Measurements from ENCODE around the gene DPP3. TPM values are rescaled to one million over a fixed set of nuclear protein-coding genes. Genes with fewer than 3 reads are reported as not detected.

Gene DPP3
- total and polyA plus RNA-seq, 2 donors (not counting 1 experiment from before 2014, with no cell fraction given) = 21.5 to 40.6 TPM

DNA sequence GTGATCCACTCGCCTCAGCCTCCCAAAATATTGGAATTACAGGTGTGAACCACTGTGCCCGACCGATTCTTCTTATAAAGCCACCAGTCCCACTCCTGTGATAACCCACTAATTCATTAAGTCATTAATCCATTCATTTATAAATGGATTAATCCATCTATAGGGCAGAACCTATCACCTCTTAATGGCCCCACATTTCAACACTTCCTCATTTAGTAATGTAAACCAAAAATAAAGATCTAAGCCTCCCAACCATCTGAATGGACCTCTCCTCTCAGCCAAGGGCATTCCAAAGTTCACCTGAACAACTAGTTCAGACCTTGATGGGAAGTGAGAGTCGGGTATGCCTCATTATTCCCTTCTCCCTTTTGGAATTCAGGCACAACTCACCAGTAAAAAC lies 31.7 kb upstream of the DPP3 start:
- H3K27ac ChIP-seq (ENCODE audit: low read length in 2 of 2) = no peak overlapping the region
- H3K9ac ChIP-seq (ENCODE audit: low read length) = no peak overlapping the region
- peaks cover 0 to 3% (median 0%) of the 10 kb centered on the region in 4 experiments for H3K27me3 ChIP-seq (replicated peaks in 1 of 4; ENCODE audit: control extremely low read depth in 1 of 4, control insufficient read depth in 3 of 4, insufficient read depth in 4 of 4, low read length in 3 of 4)
- 93% methylated on average over 3 of the region's 4 CpGs for WGBS (ENCODE audit: insufficient coverage)
- H3K4me3 ChIP-seq (ENCODE audit: control extremely low read depth in 1 of 5, extremely low read depth in 1 of 5, insufficient read depth in 1 of 5, low read depth in 2 of 5, low read length in 4 of 5) = no peak overlapping the region
- no peak overlapping the region for H2AFZ ChIP-seq (ENCODE audit: insufficient read depth, low read depth, low read length, poor library complexity, severe bottlenecking)
- ChIA-PET POLR2A (no interaction called here), CTCF (no interaction called here)
- peaks cover 0 to 2% (median 2%) of the 10 kb centered on the region in 3 donors for H3K9me3 ChIP-seq (ENCODE audit: control extremely low read depth in 1 of 3, control insufficient read depth in 2 of 3, insufficient read depth in 1 of 3, low read length in 2 of 3)
- ATAC-seq (ENCODE audit: low read depth) (no peak), DNase-seq (no peak)
- H3K4me1 ChIP-seq (ENCODE audit: control insufficient read depth in 2 of 2, insufficient read depth in 2 of 2, low read length in 2 of 2) = no peaks in the 10 kb centered on the region
- H3K79me2 ChIP-seq (ENCODE audit: control insufficient read depth, insufficient read depth, low read length) = no peaks in the 10 kb centered on the region
- intact Hi-C loops (cut with micrococcal nuclease) = no loop called here
- H3K27me3 Mint-ChIP-seq = peaks cover 8% of the 10 kb centered on the region
- H3K36me3 ChIP-seq (replicated peaks in 1 of 2; ENCODE audit: control extremely low read depth in 1 of 2, control insufficient read depth in 1 of 2, extremely low read depth in 1 of 2, insufficient read depth in 2 of 2, low read length in 1 of 2) = no peaks in the 10 kb centered on the region
- TF ChIP-seq, protein P1, sequence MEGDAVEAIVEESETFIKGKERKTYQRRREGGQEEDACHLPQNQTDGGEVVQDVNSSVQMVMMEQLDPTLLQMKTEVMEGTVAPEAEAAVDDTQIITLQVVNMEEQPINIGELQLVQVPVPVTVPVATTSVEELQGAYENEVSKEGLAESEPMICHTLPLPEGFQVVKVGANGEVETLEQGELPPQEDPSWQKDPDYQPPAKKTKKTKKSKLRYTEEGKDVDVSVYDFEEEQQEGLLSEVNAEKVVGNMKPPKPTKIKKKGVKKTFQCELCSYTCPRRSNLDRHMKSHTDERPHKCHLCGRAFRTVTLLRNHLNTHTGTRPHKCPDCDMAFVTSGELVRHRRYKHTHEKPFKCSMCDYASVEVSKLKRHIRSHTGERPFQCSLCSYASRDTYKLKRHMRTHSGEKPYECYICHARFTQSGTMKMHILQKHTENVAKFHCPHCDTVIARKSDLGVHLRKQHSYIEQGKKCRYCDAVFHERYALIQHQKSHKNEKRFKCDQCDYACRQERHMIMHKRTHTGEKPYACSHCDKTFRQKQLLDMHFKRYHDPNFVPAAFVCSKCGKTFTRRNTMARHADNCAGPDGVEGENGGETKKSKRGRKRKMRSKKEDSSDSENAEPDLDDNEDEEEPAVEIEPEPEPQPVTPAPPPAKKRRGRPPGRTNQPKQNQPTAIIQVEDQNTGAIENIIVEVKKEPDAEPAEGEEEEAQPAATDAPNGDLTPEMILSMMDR (IDR thresholded peaks at IDR 0.05) = no peak
- no peak for TF ChIP-seq EZH2 (IDR thresholded peaks at IDR 0.05; ENCODE audit: borderline replicate concordance, insufficient read depth, low read depth, low read length, poor library complexity, severe bottlenecking)
- H3K4me3 Mint-ChIP-seq = no peak overlapping the region
- no peaks in the 10 kb centered on the region for H4K20me1 ChIP-seq (ENCODE audit: control insufficient read depth, insufficient read depth, low read length, poor library complexity, severe bottlenecking)
- no peak overlapping the region for H3K4me2 ChIP-seq (replicated peaks; ENCODE audit: low read depth, low read length, poor library complexity, severe bottlenecking)
- no peaks in the 10 kb centered on the region for H3K4me1 Mint-ChIP-seq
- H3K27ac Mint-ChIP-seq = no peak overlapping the region
- H3K9me3 Mint-ChIP-seq (ENCODE audit: insufficient read depth) = peaks cover 3% of the 10 kb centered on the region

DNA sequence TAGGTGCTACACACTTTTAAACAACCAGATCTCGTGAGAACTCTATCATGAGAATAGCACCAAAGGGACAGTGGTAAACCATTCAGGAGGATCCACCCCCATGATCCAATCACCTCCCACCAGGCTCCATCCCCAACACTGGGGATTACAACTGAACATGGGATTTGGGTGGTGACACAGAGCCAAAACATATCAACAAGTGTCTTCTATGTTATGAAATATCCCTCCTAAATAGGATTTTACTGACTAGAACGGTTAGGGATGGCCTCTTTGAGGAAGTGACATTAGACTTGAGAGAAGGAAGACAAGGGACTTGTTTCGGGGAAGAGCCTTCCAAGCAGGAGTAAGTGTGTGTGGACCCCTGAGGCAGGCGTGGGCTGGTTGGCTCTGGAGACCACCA lies 29.7 kb upstream of the DPP3 start:
- WGBS (ENCODE audit: insufficient coverage) = 83% methylated on average over 2 of the region's 4 CpGs
- H3K27me3 Mint-ChIP-seq = peaks cover 8% of the 10 kb centered on the region
- Histone ChIP-seq H3K79me2 (ENCODE audit: control insufficient read depth, insufficient read depth, low read length) (no peaks in the 10 kb centered on the region), H4K20me1 (ENCODE audit: control insufficient read depth, insufficient read depth, low read length, poor library complexity, severe bottlenecking) (no peaks in the 10 kb centered on the region), H3K9me3 (ENCODE audit: control extremely low read depth in 1 of 3, control insufficient read depth in 2 of 3, insufficient read depth in 1 of 3, low read length in 2 of 3) (no peaks in the 10 kb centered on the region), H2AFZ (ENCODE audit: insufficient read depth, low read depth, low read length, poor library complexity, severe bottlenecking) (no peak overlapping the region), H3K36me3 (replicated peaks in 1 of 2; ENCODE audit: control extremely low read depth in 1 of 2, control insufficient read depth in 1 of 2, extremely low read depth in 1 of 2, insufficient read depth in 2 of 2, low read length in 1 of 2) (no peaks in the 10 kb centered on the region), H3K27me3 (replicated peaks in 1 of 4; ENCODE audit: control extremely low read depth in 1 of 4, control insufficient read depth in 3 of 4, insufficient read depth in 4 of 4, low read length in 3 of 4) (peaks cover 0 to 3% (median 0%) of the 10 kb centered on the region in 4 experiments), H3K4me1 (ENCODE audit: control insufficient read depth in 2 of 2, insufficient read depth in 2 of 2, low read length in 2 of 2) (peaks cover 5 to 9% of the 10 kb centered on the region in 2 donors), H3K27ac (ENCODE audit: low read length in 2 of 2) (no peak overlapping the region), H3K4me3 (ENCODE audit: control extremely low read depth in 1 of 5, extremely low read depth in 1 of 5, insufficient read depth in 1 of 5, low read depth in 2 of 5, low read length in 4 of 5) (no peak overlapping the region), H3K4me2 (replicated peaks; ENCODE audit: low read depth, low read length, poor library complexity, severe bottlenecking) (no peak overlapping the region), H3K9ac (ENCODE audit: low read length) (no peak overlapping the region)
- ATAC-seq (ENCODE audit: low read depth) (no peak), DNase-seq (no peak)
- ChIA-PET POLR2A (no interaction called here), CTCF (interaction anchor here (0.9 kb wide), 1 partner anchor 8 kb away, joined by 3 read pairs; no protein-coding TSS in a partner anchor)
- H3K4me3 Mint-ChIP-seq = no peak overlapping the region
- intact Hi-C loops (cut with micrococcal nuclease) = no loop called here
- no peaks in the 10 kb centered on the region for H3K9me3 Mint-ChIP-seq (ENCODE audit: insufficient read depth)
- H3K4me1 Mint-ChIP-seq = peaks cover 6% of the 10 kb centered on the region
- H3K27ac Mint-ChIP-seq = no peak overlapping the region
- TF ChIP-seq, protein P1 (IDR thresholded peaks at IDR 0.05) = no peak
- TF ChIP-seq EZH2 (IDR thresholded peaks at IDR 0.05; ENCODE audit: borderline replicate concordance, insufficient read depth, low read depth, low read length, poor library complexity, severe bottlenecking) = no peak

Measured in B cell (primary cell).